CD4-positive, alpha-beta T cell treated with Interleukin-4 for 4 hours (primary cell): Measurements from ENCODE around the gene SIRPG.
A peak's percentile ranks its signal among the peaks of the same experiment; 100 is the strongest.
"Not testable (repeated sequence)": the region's sequence is repeated elsewhere in the genome, so short reads cannot be mapped to it uniquely, and the experiment has no call there.

Experiments used
- DNase-seq: peaks from one replicate; pipeline ENCODE4 v3.0.0-alpha.2; 2020

Gene SIRPG

GRCh38 chr20:1657556-1658334 is at the start of gene SIRPG:
SIRPG (minus strand) TSS chr20:1657779; CDS start chr20:1657714, 65 bp downstream.
- peak; percentile 47 for DNase-seq

GRCh38 chr20:1706887-1707286 is 49.3 kb upstream of the SIRPG start:
- not testable (repeated sequence) for DNase-seq

- DNase-seq: no peak
Measured at GRCh38 chr20:1706079-1706478, 48.5 kb upstream of the SIRPG start.

- no peak for DNase-seq
Measured at GRCh38 chr20:1702855-1703254, 45.3 kb upstream of the SIRPG start.

- no peak for DNase-seq
Measured at GRCh38 chr20:1702328-1702727, 44.7 kb upstream of the SIRPG start.

- DNase-seq: no peak
Measured at GRCh38 chr20:1700990-1701389, 43.4 kb upstream of the SIRPG start.

- DNase-seq: no peak
Measured at GRCh38 chr20:1697592-1697991, 40.0 kb upstream of the SIRPG start.

GRCh38 chr20:1696521-1697209 is 39.1 kb upstream of the SIRPG start:
- peak; percentile 33 for DNase-seq

- no peak for DNase-seq
Measured at GRCh38 chr20:1694672-1695071, 37.1 kb upstream of the SIRPG start.

- no peak for DNase-seq
Measured at GRCh38 chr20:1693427-1693826, 35.8 kb upstream of the SIRPG start.

- DNase-seq: no peak
Measured at GRCh38 chr20:1689721-1690120, 32.1 kb upstream of the SIRPG start.

- DNase-seq: no peak
Measured at GRCh38 chr20:1688886-1689538, 31.4 kb upstream of the SIRPG start.

- no peak for DNase-seq
Measured at GRCh38 chr20:1687053-1687452, 29.5 kb upstream of the SIRPG start.

GRCh38 chr20:1686151-1686748 is 28.7 kb upstream of the SIRPG start:
- DNase-seq: peak; percentile 37

- no peak for DNase-seq
Measured at GRCh38 chr20:1685304-1686052, 27.9 kb upstream of the SIRPG start.

GRCh38 chr20:1684872-1685271 is 27.3 kb upstream of the SIRPG start:
- DNase-seq: no peak

- DNase-seq: no peak
Measured at GRCh38 chr20:1676650-1677049, 19.1 kb upstream of the SIRPG start.

GRCh38 chr20:1674990-1675780 is 17.6 kb upstream of the SIRPG start:
- DNase-seq: no peak

- peak; percentile 63 for DNase-seq
Measured at GRCh38 chr20:1674361-1674760, 16.8 kb upstream of the SIRPG start.

GRCh38 chr20:1673424-1673823 is 15.8 kb upstream of the SIRPG start:
- no peak for DNase-seq

- DNase-seq: no peak
Measured at GRCh38 chr20:1672728-1673127, 15.1 kb upstream of the SIRPG start.
